Testis (tissue), 3 donors: ENCODE results near the gene GAB4. TPM values are rescaled to one million over a fixed set of nuclear protein-coding genes. Genes with fewer than 3 reads are reported as not detected.
"Not testable (repeated sequence)": the region's sequence is repeated elsewhere in the genome, so short reads cannot be mapped to it uniquely, and the experiment has no call there.

ENCODE experiments used
- DNase-seq: peaks from one replicate; pipeline ENCODE4 v3.0.0-alpha.2; 2019
- H3K27ac ChIP-seq, 2 donors: fragments of 200-600 bp; sonication (generic); one replicate each; pipeline ENCODE4 v1.5.1; 2019
- H3K27me3 ChIP-seq: fragments of 200-600 bp; sonication (generic); one replicate; pipeline ENCODE4 v1.5.1; 2019
- H3K36me3 ChIP-seq: fragments of 200-600 bp; sonication (generic); one replicate; pipeline ENCODE4 v1.5.1; 2017; ENCODE audit warnings: low read depth; ENCODE audit errors: missing control alignments
- H3K4me1 ChIP-seq: fragments of 200-600 bp; sonication (generic); one replicate; pipeline ENCODE4 v1.5.1; 2019
- H3K4me3 ChIP-seq, 2 donors: fragments of 200-600 bp; sonication (generic); one replicate each; pipeline ENCODE4 v1.5.1; 2017 to 2019
- H3K9me3 ChIP-seq: fragments of 200-600 bp; sonication (generic); one replicate; pipeline ENCODE4 v1.5.1; 2017
- POLR2A ChIP-seq: fragments of 450-650 bp; IDR thresholded peaks from one replicate; pipeline ENCODE4 v1.6.1; 2017; ENCODE audit warnings: antibody characterized with exemption, mild to moderate bottlenecking, moderate library complexity
- WGBS, 2 donors: methylation state at CpG; one replicate each; pipeline ENCODE4 v1.1.5; 2018; 5-methylcytosine and 5-hydroxymethylcytosine counted together
- intact Hi-C: fragments of 100-400 bp; cut with DNase I; formaldehyde crosslinking; loops from one replicate; pipeline ENCODE4 v1.15.1; 2023; ENCODE audit warnings: low total_unique reads
- polyA plus RNA-seq: library from polyadenylated mRNA; stranded (reverse); fragments of 350-450 nt; fragmentation: Illumina TruSeq; extraction: RNeasy Lipid Tissue Mini Kit (QIAGEN cat#74804); gene quantifications from one replicate; pipeline ENCODE4 v1.2.3, GENCODE V29; 2014; ENCODE audit warnings: low read depth, low replicate concordance; ENCODE audit not compliant: insufficient read depth
- total RNA-seq, 2 donors: library from RNA; depleted of rRNA; stranded (reverse); fragments of >200 nt; gene quantifications; one replicate each; pipeline ENCODE4 v1.2.3, GENCODE V29; 2016
- TF ChIP-seq, protein P1 (sequence below), 3 experiments: fragments of 450-650 bp in 2 of 3; fragments of 200-600 bp in 1 of 3; sonication (generic) in 1 of 3; IDR thresholded peaks; one replicate each; pipeline ENCODE4 v1.5.1; 2016 to 2019; ENCODE audit warnings: antibody characterized with exemption in 3 of 3, mild to moderate bottlenecking in 2 of 3, moderate library complexity in 1 of 3

Gene GAB4
- total and polyA plus RNA-seq, 3 donors from 2014 or later = 8.5 to 10.4 (median 10.2) TPM

DNA sequence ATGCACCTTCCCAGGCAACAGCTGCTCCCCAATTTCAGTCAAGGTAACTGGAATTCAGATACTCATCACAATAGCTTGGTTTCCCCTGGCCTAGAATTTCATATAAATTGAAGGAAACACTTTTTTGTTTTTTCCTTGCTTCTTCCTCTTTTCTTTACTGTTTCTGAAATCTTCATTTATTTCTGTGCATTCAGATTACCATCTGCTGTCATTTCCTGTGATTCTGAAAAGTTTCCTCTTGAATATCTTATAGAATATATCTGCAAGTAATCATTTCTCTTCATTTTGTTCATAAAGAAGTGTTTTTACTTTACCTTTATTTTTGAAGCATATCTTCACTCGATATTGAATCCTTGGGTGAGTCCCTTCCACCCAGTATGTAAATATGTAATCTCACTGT is 85.3 kb downstream of the GAB4 start:
- WGBS, 2 donors = 63 to 85% methylated on average over 1 of the region's 1 CpG

DNA sequence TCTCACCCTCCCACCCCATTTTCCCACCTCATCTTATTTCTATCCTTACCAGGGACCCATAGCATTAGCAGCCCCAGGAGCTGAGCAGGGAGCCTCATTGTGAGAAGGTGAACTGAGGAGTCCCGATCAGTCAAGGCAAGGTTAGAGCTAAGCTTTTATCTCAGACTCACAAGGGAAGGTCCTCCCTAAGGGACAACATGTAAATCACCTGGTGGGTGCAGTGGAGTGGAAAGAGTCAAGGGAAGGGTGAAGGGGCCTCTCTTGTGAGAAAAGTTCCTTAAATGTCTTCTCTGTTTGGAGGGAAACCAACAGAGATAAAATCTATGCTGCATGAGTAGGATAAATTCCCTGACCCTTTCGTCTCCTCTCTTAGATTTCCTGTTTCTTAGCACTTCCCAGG is 85.9 kb downstream of the GAB4 start:
- intact Hi-C loops = no loop called here
- TF ChIP-seq, protein P1, sequence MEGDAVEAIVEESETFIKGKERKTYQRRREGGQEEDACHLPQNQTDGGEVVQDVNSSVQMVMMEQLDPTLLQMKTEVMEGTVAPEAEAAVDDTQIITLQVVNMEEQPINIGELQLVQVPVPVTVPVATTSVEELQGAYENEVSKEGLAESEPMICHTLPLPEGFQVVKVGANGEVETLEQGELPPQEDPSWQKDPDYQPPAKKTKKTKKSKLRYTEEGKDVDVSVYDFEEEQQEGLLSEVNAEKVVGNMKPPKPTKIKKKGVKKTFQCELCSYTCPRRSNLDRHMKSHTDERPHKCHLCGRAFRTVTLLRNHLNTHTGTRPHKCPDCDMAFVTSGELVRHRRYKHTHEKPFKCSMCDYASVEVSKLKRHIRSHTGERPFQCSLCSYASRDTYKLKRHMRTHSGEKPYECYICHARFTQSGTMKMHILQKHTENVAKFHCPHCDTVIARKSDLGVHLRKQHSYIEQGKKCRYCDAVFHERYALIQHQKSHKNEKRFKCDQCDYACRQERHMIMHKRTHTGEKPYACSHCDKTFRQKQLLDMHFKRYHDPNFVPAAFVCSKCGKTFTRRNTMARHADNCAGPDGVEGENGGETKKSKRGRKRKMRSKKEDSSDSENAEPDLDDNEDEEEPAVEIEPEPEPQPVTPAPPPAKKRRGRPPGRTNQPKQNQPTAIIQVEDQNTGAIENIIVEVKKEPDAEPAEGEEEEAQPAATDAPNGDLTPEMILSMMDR (IDR thresholded peaks at IDR 0.05) = no peak
- TF ChIP-seq POLR2A = no peak
- no peaks in the 10 kb centered on the region for H3K36me3 ChIP-seq
- H3K4me3 ChIP-seq = no peak overlapping the region
- WGBS, 2 donors = 59 to 65% methylated on average over 2 of the region's 2 CpGs
- H3K9me3 ChIP-seq = no peaks in the 10 kb centered on the region
- DNase-seq = no peak
- H3K4me1 ChIP-seq = no peaks in the 10 kb centered on the region
- no peak overlapping the region for H3K27ac ChIP-seq
- H3K27me3 ChIP-seq = no peaks in the 10 kb centered on the region

More for the DNA sequence above, 85.3 kb downstream of the GAB4 start:
- H3K27me3 ChIP-seq = no peaks in the 10 kb centered on the region
- H3K4me3 ChIP-seq = no peak overlapping the region
- TF ChIP-seq, protein P1 (IDR thresholded peaks at IDR 0.05) = no peak
- no peak for TF ChIP-seq POLR2A
- no peaks in the 10 kb centered on the region for H3K4me1 ChIP-seq
- no peak for DNase-seq
- H3K36me3 ChIP-seq = no peaks in the 10 kb centered on the region
- intact Hi-C loops = no loop called here
- no peaks in the 10 kb centered on the region for H3K9me3 ChIP-seq
- H3K27ac ChIP-seq = no peak overlapping the region

GRCh38 chr22:16917144-16918003 is 90.6 kb downstream of the GAB4 start:
- Histone ChIP-seq H3K4me1 (no peaks in the 10 kb centered on the region), H3K36me3 (no peaks in the 10 kb centered on the region), H3K27ac (no peak overlapping the region), H3K4me3 (no peak overlapping the region), H3K27me3 (no peaks in the 10 kb centered on the region), H3K9me3 (no peaks in the 10 kb centered on the region)
- peak; percentile 79 for DNase-seq
- TF ChIP-seq, protein P1 (IDR thresholded peaks at IDR 0.05) = peak in 2 of 3 experiments; percentile 38 to 64
- no peak for TF ChIP-seq POLR2A
- 36 to 44% methylated on average over 16 of the region's 16 CpGs for WGBS, 2 donors
- intact Hi-C loops = no loop called here

DNA sequence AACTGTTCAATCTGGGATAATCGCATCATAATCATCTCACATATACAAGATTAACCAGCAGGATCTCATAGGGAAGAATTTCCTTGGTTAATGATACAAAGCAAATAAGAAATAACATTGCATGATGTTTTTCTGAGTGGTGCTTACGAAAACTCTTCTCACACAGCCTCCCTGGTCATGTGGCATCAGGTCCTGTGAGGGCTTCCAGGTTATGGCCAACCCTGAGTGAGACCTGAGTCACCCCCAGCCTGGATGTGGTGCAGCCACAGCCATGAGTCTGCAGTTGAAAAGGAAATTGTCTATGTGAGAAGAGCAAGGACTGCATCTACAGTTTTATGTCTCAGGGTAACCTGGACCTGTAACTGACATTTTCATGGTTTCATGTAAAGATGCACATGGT is 92.3 kb downstream of the GAB4 start:
- H3K27me3 ChIP-seq = no peaks in the 10 kb centered on the region
- intact Hi-C loops = no loop called here
- H3K4me1 ChIP-seq = no peaks in the 10 kb centered on the region
- H3K9me3 ChIP-seq = no peaks in the 10 kb centered on the region
- TF ChIP-seq, protein P1 (IDR thresholded peaks at IDR 0.05) = no peak
- no peak for TF ChIP-seq POLR2A
- H3K36me3 ChIP-seq = no peaks in the 10 kb centered on the region
- no peak for DNase-seq
- H3K27ac ChIP-seq = no peak overlapping the region
- 83 to 84% methylated on average over 2 of the region's 2 CpGs for WGBS, 2 donors
- H3K4me3 ChIP-seq = no peak overlapping the region

DNA sequence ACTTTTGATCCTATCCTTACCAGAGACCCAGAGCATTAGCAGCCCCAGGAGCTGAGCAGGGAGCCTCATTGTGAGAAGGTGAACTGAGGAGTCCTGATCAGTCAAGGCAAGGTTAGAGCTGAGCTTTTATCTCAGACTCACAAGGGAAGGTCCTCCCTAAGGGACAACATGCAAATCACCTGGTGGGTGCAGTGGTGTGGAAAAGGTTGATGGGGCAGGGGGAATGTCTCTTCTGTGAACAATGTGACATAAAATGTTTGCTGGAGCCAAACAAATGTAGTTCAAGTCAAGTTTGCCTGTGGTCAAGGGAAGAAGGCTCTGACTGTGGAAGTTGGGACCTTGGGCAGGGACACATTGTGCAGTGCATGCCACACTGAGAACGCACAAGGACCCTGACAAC is 93.1 kb downstream of the GAB4 start:
- H3K27me3 ChIP-seq, DNase-seq, H3K27ac ChIP-seq, intact Hi-C loops, H3K4me3 ChIP-seq, H3K9me3 ChIP-seq, H3K4me1 ChIP-seq, H3K36me3 ChIP-seq: not testable (repeated sequence)
- WGBS, 2 donors = 67 to 82% methylated on average over 1 of the region's 1 CpG
